G401.6 (cell line): Measurements from ENCODE around the gene ARL17B.
"Not testable (repeated sequence)": the region's sequence is repeated elsewhere in the genome, so short reads cannot be mapped to it uniquely, and the experiment has no call there.

Source experiments
- FAIRE-seq: peaks from 2 replicates; lab custom pipeline; 2012; peaks lifted over from hg19 to GRCh38; lab: Jason Lieb, UNC

ARL17B gene

DNA sequence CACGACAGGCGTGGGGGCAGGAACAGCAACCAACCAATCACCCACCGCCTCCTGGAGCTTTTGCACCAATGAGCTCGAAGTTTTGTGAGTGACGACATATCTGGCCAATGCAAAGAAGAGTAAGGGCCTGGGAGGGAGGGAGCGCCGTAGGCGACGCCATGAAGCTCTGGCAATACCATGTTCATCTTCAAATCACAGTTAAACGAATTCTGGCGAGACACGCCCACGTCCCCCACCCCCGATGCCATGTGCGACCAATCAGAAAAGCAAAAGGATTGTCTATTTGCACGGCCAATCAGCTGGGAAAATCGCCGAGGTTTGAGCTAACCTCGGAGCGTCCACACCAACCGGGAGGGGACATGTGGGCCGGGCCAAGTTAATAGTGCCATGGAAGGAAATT is at the start of gene ARL17B:
Gene ARL17B, minus strand, starts transcription at position 12 of the 400 bp plus-strand sequence. CDS start 3,369 bp downstream, outside the sequence.
- FAIRE-seq = peak; percentile 100

- FAIRE-seq = not testable (repeated sequence)
Measured at GRCh38 chr17:46409864-46410263, 48.3 kb upstream of the ARL17B start.

DNA sequence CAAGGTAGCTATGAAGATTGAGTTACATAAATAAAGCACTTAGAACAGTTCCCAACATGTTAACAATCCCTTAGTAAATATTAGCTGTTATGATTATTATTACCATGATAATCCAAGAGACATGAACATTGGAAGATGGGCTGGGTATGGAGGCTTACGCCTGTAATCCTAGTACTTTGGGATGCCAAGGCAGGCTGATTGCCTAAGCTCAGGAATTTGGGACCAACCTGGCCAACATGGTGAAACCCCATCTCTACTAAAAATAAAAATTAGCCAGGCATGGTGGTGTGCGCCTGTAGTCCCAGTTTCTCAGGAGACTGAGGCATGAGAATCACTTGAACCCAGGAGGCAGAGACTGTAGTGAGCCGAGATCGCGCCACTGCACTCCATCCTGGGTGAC is 45.6 kb upstream of the ARL17B start:
- FAIRE-seq = not testable (repeated sequence)

GRCh38 chr17:46401033-46401787 is 39.6 kb upstream of the ARL17B start:
- peak; percentile 58 for FAIRE-seq

DNA sequence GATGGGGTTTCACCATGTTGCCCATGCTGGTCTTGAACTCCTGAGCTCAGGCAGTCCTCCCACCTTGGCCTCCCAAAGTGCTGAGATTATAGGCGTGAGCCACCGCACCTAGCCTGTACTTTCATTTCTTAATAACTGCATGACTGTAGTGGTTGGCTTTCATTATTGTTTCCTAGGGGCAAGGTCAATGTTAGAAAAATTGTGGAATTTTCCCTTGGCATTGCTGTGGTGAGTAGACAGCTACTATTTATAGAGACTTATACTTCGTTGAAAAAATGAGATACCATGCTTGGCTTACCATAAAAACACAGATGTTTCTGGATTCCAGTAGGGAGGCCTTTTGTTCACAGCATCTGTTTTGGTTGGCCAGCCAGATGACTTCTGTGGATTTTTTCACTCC is 39.0 kb upstream of the ARL17B start:
- FAIRE-seq = not testable (repeated sequence)

DNA sequence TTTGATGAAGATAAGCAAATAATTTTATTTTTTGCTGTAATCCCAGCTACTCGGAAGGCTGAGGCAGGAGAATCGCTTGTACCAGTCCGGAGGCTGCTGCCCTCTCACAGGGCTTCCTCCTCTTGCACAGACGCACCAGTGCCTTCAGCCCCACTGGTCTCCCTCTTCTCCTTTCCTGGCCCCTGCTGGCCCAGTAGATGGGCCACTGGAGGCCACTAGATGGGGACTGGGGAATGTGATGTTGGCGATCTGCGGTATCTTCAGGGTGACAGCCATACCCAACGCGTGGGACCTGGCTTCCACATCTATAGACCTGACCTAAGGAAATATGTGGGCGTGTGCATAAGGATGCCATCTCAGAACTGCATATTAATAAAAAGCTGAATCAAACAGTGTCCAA is 38.4 kb upstream of the ARL17B start:
- not testable (repeated sequence) for FAIRE-seq

DNA sequence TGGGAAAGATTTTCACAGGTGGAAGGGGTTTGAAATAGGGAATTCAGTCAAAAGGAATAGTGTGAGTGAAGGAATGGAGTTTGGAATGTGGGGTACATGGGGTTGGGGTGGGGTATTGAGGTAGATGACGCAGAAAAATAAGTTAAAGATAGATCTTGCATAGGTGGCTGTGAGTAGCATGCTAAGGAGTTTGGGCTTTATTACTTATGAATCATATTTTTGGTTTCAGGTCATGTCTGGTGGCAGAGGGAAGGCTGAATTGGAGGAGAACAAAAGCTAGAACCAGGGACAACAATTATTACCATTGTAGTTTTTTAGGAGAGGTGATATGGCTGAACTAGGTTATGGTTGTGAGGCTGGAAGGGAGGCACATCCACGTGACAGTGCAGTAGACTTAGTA is 34.7 kb upstream of the ARL17B start:
- not testable (repeated sequence) for FAIRE-seq

GRCh38 chr17:46393702-46394101 is 32.1 kb upstream of the ARL17B start:
- not testable (repeated sequence) for FAIRE-seq

DNA sequence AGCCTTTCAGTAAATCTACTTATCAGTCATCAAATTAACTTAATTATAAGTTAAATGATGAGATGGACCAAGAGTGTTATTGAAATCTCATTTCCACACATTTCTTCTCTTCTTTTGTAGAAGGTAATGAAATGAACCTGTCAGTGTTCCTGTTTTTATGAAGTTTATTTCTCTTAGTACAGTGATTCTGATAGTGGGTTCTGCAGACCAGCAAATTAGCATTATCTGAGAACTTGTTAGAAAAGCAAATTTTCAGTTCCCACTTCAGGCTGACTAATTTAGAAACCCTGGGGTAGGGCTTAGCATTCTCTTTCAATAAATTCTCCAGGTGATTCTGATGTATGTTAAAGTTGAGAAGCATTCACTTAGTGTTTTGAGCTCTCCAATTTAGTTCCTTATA is 23.9 kb upstream of the ARL17B start:
- FAIRE-seq = not testable (repeated sequence)

GRCh38 chr17:46383118-46383517 is 21.6 kb upstream of the ARL17B start:
- peak; percentile 23 for FAIRE-seq

DNA sequence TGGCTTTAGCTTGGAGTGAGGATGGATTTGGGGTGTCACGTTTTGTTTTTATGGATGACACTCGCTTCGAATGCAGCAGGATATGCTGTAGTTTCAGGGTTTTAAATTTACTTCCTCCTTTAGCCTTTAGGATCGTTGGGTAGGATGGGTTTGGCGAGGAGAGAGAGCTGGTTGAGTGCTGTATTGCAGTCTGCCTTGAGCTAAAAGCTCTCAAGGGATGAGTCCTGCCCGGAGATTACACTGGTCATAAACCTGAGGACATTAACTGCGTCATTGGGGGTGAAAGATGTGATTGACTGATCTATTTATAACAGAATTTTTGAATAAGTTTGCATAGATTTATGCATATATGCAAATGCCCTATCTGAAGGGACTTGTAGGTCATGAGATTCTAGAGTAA is 11.9 kb upstream of the ARL17B start:
- not testable (repeated sequence) for FAIRE-seq

GRCh38 chr17:46372236-46373229 is 11.0 kb upstream of the ARL17B start:
- peak; percentile 75 for FAIRE-seq

DNA sequence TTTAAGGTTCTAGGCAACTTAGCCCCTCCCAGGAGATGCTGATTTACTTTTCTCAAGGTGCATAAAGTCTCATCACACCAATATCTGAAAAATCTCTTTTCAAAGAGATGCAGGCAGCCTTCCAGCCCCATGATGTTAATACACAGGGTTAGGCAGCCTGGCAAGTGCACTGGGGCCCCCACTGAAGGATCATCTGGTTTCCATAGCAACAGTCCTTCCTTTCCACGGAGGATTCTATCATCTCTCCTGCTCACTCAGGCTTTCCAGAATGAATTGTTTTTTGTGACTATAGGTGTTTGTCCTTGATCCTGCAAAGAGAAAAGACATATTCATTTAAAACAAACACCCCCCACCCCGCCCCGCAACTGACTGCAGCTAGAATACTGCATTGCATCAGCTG is 6.0 kb upstream of the ARL17B start:
- not testable (repeated sequence) for FAIRE-seq

GRCh38 chr17:46361145-46361735 is 326 bp downstream of the ARL17B start:
- not testable (repeated sequence) for FAIRE-seq

GRCh38 chr17:46353856-46354255 is 7.7 kb downstream of the ARL17B start:
- FAIRE-seq = not testable (repeated sequence)

DNA sequence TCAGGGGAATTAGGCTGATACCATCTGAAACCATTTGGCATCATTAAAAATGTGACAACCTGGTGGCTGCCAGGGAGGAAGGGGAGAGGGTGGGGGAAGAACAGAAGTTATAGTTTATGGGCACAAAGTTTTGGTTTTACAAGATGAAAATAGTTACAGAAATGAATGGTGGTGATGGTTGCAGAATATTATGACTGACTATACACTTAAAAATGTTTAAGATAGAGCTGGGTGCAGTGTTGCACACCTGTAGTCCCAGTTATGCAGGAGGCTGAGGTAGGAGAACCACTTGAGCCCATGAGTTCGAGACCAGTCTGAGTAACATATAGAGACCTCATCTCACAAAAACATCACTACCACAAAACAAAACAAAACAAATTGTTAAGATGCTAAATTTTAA is 12.5 kb downstream of the ARL17B start:
- not testable (repeated sequence) for FAIRE-seq

GRCh38 chr17:46348345-46348744 is 13.2 kb downstream of the ARL17B start:
- not testable (repeated sequence) for FAIRE-seq

GRCh38 chr17:46342131-46342530 is 19.4 kb downstream of the ARL17B start:
- FAIRE-seq = not testable (repeated sequence)

GRCh38 chr17:46341220-46341619 is 20.3 kb downstream of the ARL17B start:
- FAIRE-seq = not testable (repeated sequence)

DNA sequence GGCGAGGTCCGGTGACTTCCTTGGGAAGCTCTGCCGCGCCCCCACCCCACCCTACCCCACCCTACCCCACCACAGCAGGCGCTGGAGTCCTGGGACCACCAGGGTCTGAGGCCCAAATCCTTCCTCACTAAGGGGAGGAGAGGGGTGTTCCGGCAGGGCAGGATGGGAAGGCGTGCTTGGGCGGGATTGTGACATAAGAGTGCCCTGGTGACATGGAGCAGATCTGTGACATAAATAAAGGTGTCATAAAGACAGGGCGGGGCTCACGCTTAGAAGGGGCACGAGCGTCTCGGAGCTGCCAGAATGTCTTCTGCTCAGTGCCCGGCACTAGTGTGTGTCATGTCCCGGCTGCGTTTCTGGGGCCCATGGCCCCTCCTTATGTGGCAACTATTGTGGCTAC is 66.7 kb downstream of the ARL17B start, which contains the start of gene LRRC37A:
Gene LRRC37A, plus strand, starts transcription at position 301 of the 400 bp plus-strand sequence. Its CDS starts 3 bp downstream, at position 304.
- not testable (repeated sequence) for FAIRE-seq

- FAIRE-seq = not testable (repeated sequence)
Measured at GRCh38 chr17:46291618-46292017, 69.9 kb downstream of the ARL17B start.

- not testable (repeated sequence) for FAIRE-seq
Measured at GRCh38 chr17:46290906-46291546, 70.5 kb downstream of the ARL17B start.
